Naive thymus-derived CD4-positive, alpha-beta T cell (primary cell): ENCODE measurements around the gene AKAP11. TPM values are rescaled to one million over a fixed set of nuclear protein-coding genes. Genes with fewer than 3 reads are reported as not detected.

Experiments used
- ATAC-seq: fragments of 150-1000 bp; cut with Tn5 transposase; 2 replicates; pipeline ENCODE4 v1.10.0; 2021; ENCODE audit warnings: mild to moderate bottlenecking, moderate library complexity
- CTCF ChIA-PET: fragments of 350-600 bp; sonication (Branson Sonifier 250); formaldehyde crosslinking; loops from one replicate; lab custom pipeline; 2021; ENCODE audit warnings: antibody characterized with exemption; lab: Charles Lee
- POLR2A ChIA-PET: fragments of 350-600 bp; sonication (Branson Sonifier 250); formaldehyde crosslinking; loops from one replicate; lab custom pipeline; 2021; ENCODE audit warnings: antibody characterized with exemption, inconsistent platforms; lab: Charles Lee
- DNase-seq, 9 donors: peaks; one replicate each; pipeline versions ENCODE4 v3.0.0 to v3.0.0-alpha.2; 2020 to 2022; ENCODE audit warnings: mixed read lengths in 1 of 9
- H3K27ac ChIP-seq: one replicate; pipeline ENCODE4 v1.7.0; 2013; ENCODE audit warnings: mild to moderate bottlenecking, low read depth, low read length, moderate library complexity
- H3K27me3 ChIP-seq, 2 donors: one replicate each; pipeline ENCODE4 v1.7.0; 2013; ENCODE audit warnings: low read length in 2 of 2, mild to moderate bottlenecking in 2 of 2, moderate library complexity in 2 of 2; ENCODE audit not compliant: control insufficient read depth in 2 of 2, insufficient read depth in 2 of 2
- H3K36me3 ChIP-seq, 3 experiments: 1 replicate in 2 of 3; 2 replicates in 1 of 3; pipeline ENCODE4 v1.7.0; 2013; ENCODE audit warnings: low read length in 3 of 3, mild to moderate bottlenecking in 3 of 3, moderate library complexity in 1 of 3; ENCODE audit not compliant: insufficient read depth in 3 of 3, control insufficient read depth in 2 of 3
- H3K4me1 ChIP-seq, 2 donors: one replicate each; pipeline ENCODE4 v1.7.0; 2013; ENCODE audit warnings: low read length in 2 of 2, mild to moderate bottlenecking in 2 of 2, moderate library complexity in 1 of 2; ENCODE audit not compliant: control insufficient read depth in 2 of 2, insufficient read depth in 2 of 2
- H3K4me3 ChIP-seq: 2 replicates; pipeline ENCODE4 v1.7.0; 2013; ENCODE audit warnings: mild to moderate bottlenecking, low read length
- H3K9me3 ChIP-seq, 3 experiments: 1 replicate in 2 of 3; 2 replicates in 1 of 3; pipeline ENCODE4 v1.7.0; 2013; ENCODE audit warnings: low read length in 3 of 3; ENCODE audit not compliant: control insufficient read depth in 2 of 3
- H3K27ac Mint-ChIP-seq, 9 donors: one replicate each; pipeline ENCODE4 v1.8.0; 2020 to 2022; ENCODE audit warnings: mixed read lengths in 9 of 9, mild to moderate bottlenecking in 8 of 9, moderate library complexity in 5 of 9, inconsistent platforms in 2 of 9
- H3K27me3 Mint-ChIP-seq, 5 donors: one replicate each; pipeline ENCODE4 v1.8.0; 2021 to 2022; ENCODE audit warnings: mixed read lengths in 5 of 5, mild to moderate bottlenecking in 1 of 5
- H3K36me3 Mint-ChIP-seq, 5 donors: one replicate each; pipeline ENCODE4 v1.8.0; 2020 to 2022; ENCODE audit warnings: mixed read lengths in 5 of 5, mild to moderate bottlenecking in 3 of 5, inconsistent platforms in 1 of 5
- H3K4me1 Mint-ChIP-seq, 7 donors: one replicate each; pipeline ENCODE4 v1.8.0; 2020 to 2022; ENCODE audit warnings: mixed read lengths in 7 of 7, mild to moderate bottlenecking in 3 of 7, inconsistent platforms in 1 of 7
- H3K4me3 Mint-ChIP-seq, 10 donors: one replicate each; pipeline ENCODE4 v1.8.0; 2020 to 2022; ENCODE audit warnings: mild to moderate bottlenecking in 10 of 10, mixed read lengths in 10 of 10, moderate library complexity in 6 of 10, inconsistent platforms in 2 of 10
- H3K9me3 Mint-ChIP-seq, 11 donors: one replicate each; pipeline ENCODE4 v1.8.0; 2020 to 2022; ENCODE audit warnings: mixed read lengths in 11 of 11, mild to moderate bottlenecking in 4 of 11, inconsistent platforms in 1 of 11, moderate library complexity in 1 of 11
- intact Hi-C, 2 donors: fragments of 100-400 bp; cut with micrococcal nuclease; formaldehyde crosslinking; loops; one replicate each; pipeline ENCODE4 v1.15.1; 2023
- polyA plus RNA-seq, 2 donors: library from polyadenylated mRNA; unstranded; fragments of 300-500 nt; fragmentation: Illumina TruSeq; gene quantifications; one replicate each; pipeline ENCODE4 v1.2.3, GENCODE V29; 2021
- total RNA-seq, 6 experiments: library from RNA in 5 of 6; stranded (reverse) in 5 of 6; gene quantifications; 1 replicate in 5 of 6; 2 replicates in 1 of 6; pipeline ENCODE4 v1.2.3 and lab custom pipeline; 2021 to 2026

Gene AKAP11
- total and polyA plus RNA-seq, 7 experiments from 2014 or later = 2.6 to 42.1 (median 23.5) TPM

GRCh38 chr13:42232671-42233070 is 39.3 kb upstream of the AKAP11 start:
- ATAC-seq (no peak), DNase-seq (no peak)
- Histone ChIP-seq H3K27ac (no peak overlapping the region), H3K4me3 (no peak overlapping the region), H3K27me3 (no peaks in the 10 kb centered on the region), H3K9me3 (no peaks in the 10 kb centered on the region), H3K4me1 (no peaks in the 10 kb centered on the region), H3K36me3 (no peaks in the 10 kb centered on the region)
- Mint-ChIP-seq H3K36me3 (peaks cover 5 to 19% (median 12%) of the 10 kb centered on the region in 5 donors), H3K27me3 (no peaks in the 10 kb centered on the region), H3K4me3 (no peak overlapping the region), H3K27ac (no peak overlapping the region), H3K9me3 (no peaks in the 10 kb centered on the region), H3K4me1 (no peaks in the 10 kb centered on the region)
- intact Hi-C loops = no loop called here
- ChIA-PET POLR2A (interaction anchor here (0.6 kb wide), 1 partner anchor 20 kb away, joined by 6 read pairs; no protein-coding TSS in a partner anchor), CTCF (no interaction called here)

DNA sequence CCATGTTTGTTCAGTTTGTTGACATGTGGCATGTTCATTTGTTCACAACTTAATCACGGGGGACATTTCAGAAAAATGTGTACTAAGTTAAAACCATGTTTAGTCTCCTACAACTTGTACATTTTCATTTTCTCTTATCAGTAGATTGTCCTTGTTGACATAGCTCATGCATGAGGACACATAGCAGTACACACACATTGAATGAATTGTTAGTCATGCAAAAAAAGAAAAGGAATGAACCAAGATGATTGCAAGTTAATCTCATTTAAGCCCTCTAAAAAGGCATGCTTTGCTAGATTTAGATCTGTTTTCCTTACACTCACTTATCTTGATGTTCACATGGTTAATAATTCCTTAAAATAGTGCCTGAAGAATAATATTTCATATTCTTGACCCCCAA is 38.2 kb upstream of the AKAP11 start:
- H3K27ac Mint-ChIP-seq = no peak overlapping the region
- no peaks in the 10 kb centered on the region for H3K4me1 ChIP-seq
- no peak overlapping the region for H3K4me3 Mint-ChIP-seq
- no peaks in the 10 kb centered on the region for H3K27me3 Mint-ChIP-seq
- ChIA-PET POLR2A (no interaction called here), CTCF (no interaction called here)
- H3K9me3 Mint-ChIP-seq = no peaks in the 10 kb centered on the region
- ATAC-seq (no peak), DNase-seq (no peak)
- H3K36me3 ChIP-seq = no peaks in the 10 kb centered on the region
- no peak overlapping the region for H3K4me3 ChIP-seq
- H3K27me3 ChIP-seq = no peaks in the 10 kb centered on the region
- intact Hi-C loops = no loop called here
- H3K4me1 Mint-ChIP-seq = no peaks in the 10 kb centered on the region
- H3K27ac ChIP-seq = no peak overlapping the region
- no peaks in the 10 kb centered on the region for H3K9me3 ChIP-seq
- peaks cover 5 to 19% (median 8%) of the 10 kb centered on the region in 5 donors for H3K36me3 Mint-ChIP-seq

DNA sequence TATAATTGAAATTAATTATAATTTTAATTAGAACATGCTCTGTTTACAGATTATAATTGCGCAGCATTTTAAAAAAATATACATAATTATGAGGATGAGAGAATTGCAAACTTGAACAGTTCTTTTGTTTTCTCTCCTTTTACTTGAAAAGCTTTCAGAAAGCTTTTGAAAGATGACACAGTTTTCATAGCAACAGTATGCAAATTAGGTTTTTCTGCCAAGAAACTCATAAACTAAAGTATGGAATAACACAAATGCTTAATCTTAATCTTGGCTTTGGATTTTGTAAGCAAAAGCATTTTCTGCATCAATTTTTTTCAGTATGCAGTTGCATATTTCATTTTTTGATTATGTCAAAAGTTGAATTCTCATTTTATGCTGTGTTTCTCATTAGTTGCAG is 32.8 kb upstream of the AKAP11 start:
- no peaks in the 10 kb centered on the region for H3K9me3 Mint-ChIP-seq
- no peak overlapping the region for H3K4me3 Mint-ChIP-seq
- no peak for ATAC-seq
- DNase-seq = no peak
- Histone ChIP-seq H3K36me3 (no peaks in the 10 kb centered on the region), H3K4me3 (no peak overlapping the region), H3K27ac (no peak overlapping the region), H3K27me3 (no peaks in the 10 kb centered on the region), H3K4me1 (no peaks in the 10 kb centered on the region), H3K9me3 (no peaks in the 10 kb centered on the region)
- no peaks in the 10 kb centered on the region for H3K27me3 Mint-ChIP-seq
- H3K4me1 Mint-ChIP-seq = no peaks in the 10 kb centered on the region
- CTCF ChIA-PET = no interaction called here
- intact Hi-C loops = no loop called here
- H3K36me3 Mint-ChIP-seq = peaks cover 0 to 10% (median 7%) of the 10 kb centered on the region in 5 donors
- POLR2A ChIA-PET = no interaction called here
- no peak overlapping the region for H3K27ac Mint-ChIP-seq

- Mint-ChIP-seq H3K9me3 (no peaks in the 10 kb centered on the region), H3K36me3 (peaks cover 0 to 10% (median 7%) of the 10 kb centered on the region in 5 donors), H3K27ac (no peak overlapping the region), H3K4me1 (no peaks in the 10 kb centered on the region), H3K27me3 (no peaks in the 10 kb centered on the region), H3K4me3 (no peak overlapping the region)
- no peak for ATAC-seq
- intact Hi-C loops = no loop called here
- H3K4me3 ChIP-seq = no peak overlapping the region
- no peaks in the 10 kb centered on the region for H3K9me3 ChIP-seq
- POLR2A ChIA-PET = no interaction called here
- H3K27me3 ChIP-seq = no peaks in the 10 kb centered on the region
- no peak overlapping the region for H3K27ac ChIP-seq
- no peaks in the 10 kb centered on the region for H3K4me1 ChIP-seq
- CTCF ChIA-PET = no interaction called here
- no peaks in the 10 kb centered on the region for H3K36me3 ChIP-seq
- DNase-seq = no peak
Measured at GRCh38 chr13:42239644-42240043, 32.3 kb upstream of the AKAP11 start.

DNA sequence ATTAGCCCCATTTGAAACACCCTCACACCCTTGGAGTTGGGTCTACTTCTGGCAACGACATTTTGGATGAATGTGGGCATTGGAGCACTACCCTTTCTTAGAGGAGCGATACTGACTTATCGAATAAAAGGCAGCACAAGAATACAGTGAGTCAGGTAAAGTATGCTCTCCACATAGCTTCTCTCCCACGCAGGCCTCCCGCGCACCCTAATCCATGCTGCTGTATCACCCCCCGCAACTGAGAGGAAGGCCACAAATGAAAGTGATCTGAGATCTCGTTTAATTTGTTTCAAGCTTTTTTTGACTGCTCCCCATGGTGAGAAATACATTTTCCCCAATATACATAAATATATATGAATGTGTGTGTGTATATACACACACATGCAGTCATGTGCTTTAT is 25.4 kb upstream of the AKAP11 start:
- ChIA-PET POLR2A (no interaction called here), CTCF (no interaction called here)
- Histone ChIP-seq H3K4me3 (no peak overlapping the region), H3K4me1 (no peaks in the 10 kb centered on the region), H3K36me3 (no peaks in the 10 kb centered on the region), H3K27me3 (no peaks in the 10 kb centered on the region), H3K9me3 (no peaks in the 10 kb centered on the region), H3K27ac (no peak overlapping the region)
- no peak overlapping the region for H3K4me3 Mint-ChIP-seq
- no peak overlapping the region for H3K27ac Mint-ChIP-seq
- peaks cover 0 to 3% (median 0%) of the 10 kb centered on the region in 5 donors for H3K27me3 Mint-ChIP-seq
- intact Hi-C loops = no loop called here
- peaks cover 0 to 2% (median 0%) of the 10 kb centered on the region in 7 donors for H3K4me1 Mint-ChIP-seq
- no peak for ATAC-seq
- no peak for DNase-seq
- no peaks in the 10 kb centered on the region for H3K9me3 Mint-ChIP-seq
- peaks cover 0 to 5% (median 4%) of the 10 kb centered on the region in 5 donors for H3K36me3 Mint-ChIP-seq

- peaks cover 0 to 4% (median 4%) of the 10 kb centered on the region in 5 donors for H3K36me3 Mint-ChIP-seq
- H3K9me3 Mint-ChIP-seq = no peaks in the 10 kb centered on the region
- intact Hi-C loops = no loop called here
- H3K27ac Mint-ChIP-seq = peak overlapping the region in 2 of 9 donors; percentile 15 to 56
- ChIA-PET POLR2A (no interaction called here), CTCF (no interaction called here)
- Histone ChIP-seq H3K9me3 (no peaks in the 10 kb centered on the region), H3K27ac (no peak overlapping the region), H3K36me3 (no peaks in the 10 kb centered on the region), H3K4me1 (no peaks in the 10 kb centered on the region), H3K4me3 (no peak overlapping the region), H3K27me3 (no peaks in the 10 kb centered on the region)
- no peak for DNase-seq
- no peak overlapping the region for H3K4me3 Mint-ChIP-seq
- peaks cover 0 to 5% (median 0%) of the 10 kb centered on the region in 5 donors for H3K27me3 Mint-ChIP-seq
- H3K4me1 Mint-ChIP-seq = peaks cover 0 to 2% (median 0%) of the 10 kb centered on the region in 7 donors
- no peak for ATAC-seq
Measured at GRCh38 chr13:42247883-42248282, 24.1 kb upstream of the AKAP11 start.

GRCh38 chr13:42255886-42256285 is 16.1 kb upstream of the AKAP11 start:
- H3K27ac ChIP-seq = no peak overlapping the region
- ChIA-PET CTCF (no interaction called here), POLR2A (no interaction called here)
- H3K4me3 ChIP-seq = no peak overlapping the region
- no peak for ATAC-seq
- peak overlapping the region in 1 of 9 donors; percentile 51 for H3K27ac Mint-ChIP-seq
- no peak for DNase-seq
- peaks cover 0 to 9% (median 4%) of the 10 kb centered on the region in 5 donors for H3K36me3 Mint-ChIP-seq
- peaks cover 0 to 8% of the 10 kb centered on the region in 2 donors for H3K4me1 ChIP-seq
- no peaks in the 10 kb centered on the region for H3K27me3 ChIP-seq
- H3K27me3 Mint-ChIP-seq = peaks cover 0 to 5% (median 4%) of the 10 kb centered on the region in 5 donors
- no peaks in the 10 kb centered on the region for H3K36me3 ChIP-seq
- peaks cover 3 to 16% (median 10%) of the 10 kb centered on the region in 7 donors for H3K4me1 Mint-ChIP-seq
- no peaks in the 10 kb centered on the region for H3K9me3 ChIP-seq
- intact Hi-C loops = no loop called here
- H3K9me3 Mint-ChIP-seq = peaks cover 0 to 7% (median 0%) of the 10 kb centered on the region in 11 donors
- no peak overlapping the region for H3K4me3 Mint-ChIP-seq
